Body of pancreas (tissue), 4 donors: ENCODE results near the gene COX14.

Experiments
- POLR2A ChIP-seq, 3 donors: fragments of 450-650 bp; IDR thresholded peaks; one replicate each; pipeline ENCODE4 v1.6.1; 2016; ENCODE audit warnings: antibody characterized with exemption in 3 of 3, mild to moderate bottlenecking in 2 of 3
- TF ChIP-seq, protein P1 (sequence below), 7 experiments: fragments of 450-650 bp in 4 of 7; fragments of 200-600 bp in 3 of 7; sonication (generic) in 3 of 7; IDR thresholded peaks; one replicate each; pipeline ENCODE4 v1.5.1; 2016 to 2019; ENCODE audit warnings: antibody characterized with exemption in 7 of 7

DNA sequence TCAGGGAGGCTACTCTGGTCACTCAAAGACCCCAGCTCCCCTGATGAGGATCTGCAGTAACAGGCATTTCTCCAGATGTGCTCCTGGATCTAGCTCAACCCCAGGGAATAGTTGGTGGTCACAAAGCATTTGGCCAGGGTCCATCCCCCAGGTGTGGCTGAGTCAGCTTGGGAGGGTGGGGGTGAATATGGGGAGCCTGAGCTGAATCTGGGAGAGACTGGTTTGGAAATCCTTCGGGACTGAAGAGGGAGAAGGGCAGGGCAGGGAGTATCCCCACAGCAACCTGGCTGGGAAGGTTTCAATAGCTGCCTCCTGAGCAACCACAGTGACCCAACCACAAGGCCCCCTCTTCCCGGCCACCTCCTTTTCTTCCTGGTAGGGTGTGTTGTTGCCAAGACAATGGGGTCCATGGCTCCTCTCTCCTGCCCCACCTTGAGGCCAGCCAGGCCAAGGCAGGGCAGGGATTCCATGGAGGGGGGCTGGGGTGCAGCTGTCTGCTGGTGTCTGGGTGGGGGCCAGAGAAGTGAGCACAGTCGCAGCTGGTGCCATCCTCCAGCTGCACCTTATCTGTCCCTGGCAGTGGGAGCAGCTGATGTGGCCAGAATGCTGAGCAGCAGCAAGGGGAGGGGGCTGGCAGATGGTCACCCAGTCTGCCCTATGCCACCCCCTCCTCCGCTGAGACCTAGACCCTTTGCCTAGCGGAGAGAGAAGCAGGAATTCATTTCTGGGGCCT, 49.1 kb upstream of the COX14 start:
- TF ChIP-seq, protein P1, sequence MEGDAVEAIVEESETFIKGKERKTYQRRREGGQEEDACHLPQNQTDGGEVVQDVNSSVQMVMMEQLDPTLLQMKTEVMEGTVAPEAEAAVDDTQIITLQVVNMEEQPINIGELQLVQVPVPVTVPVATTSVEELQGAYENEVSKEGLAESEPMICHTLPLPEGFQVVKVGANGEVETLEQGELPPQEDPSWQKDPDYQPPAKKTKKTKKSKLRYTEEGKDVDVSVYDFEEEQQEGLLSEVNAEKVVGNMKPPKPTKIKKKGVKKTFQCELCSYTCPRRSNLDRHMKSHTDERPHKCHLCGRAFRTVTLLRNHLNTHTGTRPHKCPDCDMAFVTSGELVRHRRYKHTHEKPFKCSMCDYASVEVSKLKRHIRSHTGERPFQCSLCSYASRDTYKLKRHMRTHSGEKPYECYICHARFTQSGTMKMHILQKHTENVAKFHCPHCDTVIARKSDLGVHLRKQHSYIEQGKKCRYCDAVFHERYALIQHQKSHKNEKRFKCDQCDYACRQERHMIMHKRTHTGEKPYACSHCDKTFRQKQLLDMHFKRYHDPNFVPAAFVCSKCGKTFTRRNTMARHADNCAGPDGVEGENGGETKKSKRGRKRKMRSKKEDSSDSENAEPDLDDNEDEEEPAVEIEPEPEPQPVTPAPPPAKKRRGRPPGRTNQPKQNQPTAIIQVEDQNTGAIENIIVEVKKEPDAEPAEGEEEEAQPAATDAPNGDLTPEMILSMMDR (IDR thresholded peaks at IDR 0.05), result no peak
- no peak for TF ChIP-seq POLR2A (IDR thresholded peaks at IDR 0.05)
